OCI-M1 (cell line): ENCODE results near the gene NFKBIZ.

Experiments used
- DNase-seq: peaks from one replicate; lab custom pipeline; 2025; lab: John Stamatoyannopoulos, UW

Gene NFKBIZ

DNA sequence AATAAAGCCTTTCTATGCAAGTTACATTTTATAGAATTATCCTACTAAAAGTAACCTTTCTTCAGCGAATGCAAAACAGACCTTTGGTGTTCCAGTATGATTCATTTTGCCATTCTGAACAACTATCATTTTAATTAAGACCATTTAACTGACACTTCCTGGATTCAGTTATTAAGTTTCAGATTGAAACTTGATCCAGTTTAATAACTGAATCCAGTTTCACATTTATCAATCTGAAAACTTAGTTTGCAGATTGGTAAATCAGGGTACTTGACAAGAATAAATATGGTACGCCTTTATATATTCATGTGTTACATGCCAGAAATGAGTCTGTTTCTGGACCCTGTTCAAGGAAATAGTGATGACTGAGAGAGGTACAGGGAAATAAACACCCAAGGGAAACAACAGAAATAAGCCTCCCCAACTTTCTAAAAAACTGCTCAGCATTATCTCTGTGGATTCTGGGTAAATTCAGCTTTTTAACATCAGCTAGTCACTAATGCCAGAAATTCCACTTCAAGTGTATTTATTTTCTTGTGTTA is 23.3 kb upstream of the NFKBIZ start:
- DNase-seq, result no peak

GRCh38 chr3:101827211-101828174 is 21.8 kb upstream of the NFKBIZ start:
- peak; percentile 96 for DNase-seq

- DNase-seq, result no peak
These were observed 21.0 kb upstream of the NFKBIZ start for GRCh38 chr3:101828276-101828675.

GRCh38 chr3:101828691-101829436 is 20.4 kb upstream of the NFKBIZ start:
- DNase-seq, result no peak

- no peak for DNase-seq
These were observed 19.9 kb upstream of the NFKBIZ start for GRCh38 chr3:101829437-101829830.

DNA sequence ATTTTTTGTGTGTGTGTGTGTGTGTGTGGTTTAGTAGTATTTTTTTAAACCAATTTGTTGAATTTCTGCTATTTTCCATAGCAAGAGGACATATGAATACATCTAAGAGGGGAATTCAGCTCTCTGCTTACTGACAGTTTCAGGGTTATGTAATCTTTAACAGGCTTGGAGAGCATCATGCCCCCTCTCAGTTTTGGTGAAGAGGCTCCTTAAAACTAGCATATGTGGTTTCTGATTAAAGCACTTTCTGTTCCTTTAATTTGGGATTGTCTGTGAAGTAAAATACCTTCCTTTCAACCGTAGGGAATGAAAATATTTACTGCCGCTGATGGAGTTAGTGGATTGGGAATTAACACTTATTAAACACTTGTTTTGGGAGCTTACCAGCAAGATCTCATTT is 19.4 kb upstream of the NFKBIZ start:
- no peak for DNase-seq

DNA sequence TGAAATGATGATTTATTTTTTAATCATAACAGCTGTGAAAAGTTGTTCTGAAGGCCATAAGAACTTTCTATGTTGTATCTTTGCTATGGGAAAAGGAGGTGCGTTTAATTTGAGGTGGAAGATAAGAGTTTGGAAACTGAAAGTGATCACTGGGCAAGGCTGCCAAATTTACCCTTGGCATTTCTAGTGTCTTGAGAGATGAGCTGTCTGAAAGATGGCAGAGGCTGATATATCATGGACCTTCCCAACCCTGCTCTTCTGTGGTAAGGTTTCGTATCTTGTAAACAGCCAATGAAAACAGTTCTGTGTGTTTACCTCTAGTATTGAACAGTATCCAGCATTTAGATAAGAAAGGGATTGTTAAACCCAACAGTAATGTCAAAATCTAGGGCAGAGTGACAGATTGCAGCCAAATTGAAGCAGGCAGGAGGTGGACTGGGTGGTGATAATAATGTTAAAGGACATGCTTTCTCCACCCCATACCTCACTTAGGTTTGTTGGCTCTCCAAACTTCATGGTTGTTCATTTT is 15.8 kb upstream of the NFKBIZ start:
- peak; percentile 42 for DNase-seq

- no peak for DNase-seq
These were observed 13.6 kb upstream of the NFKBIZ start for GRCh38 chr3:101835676-101836075.

GRCh38 chr3:101836160-101836559 is 13.2 kb upstream of the NFKBIZ start:
- DNase-seq, result no peak

- peak; percentile 25 for DNase-seq
These were observed 12.4 kb upstream of the NFKBIZ start for GRCh38 chr3:101836652-101837598.

DNA sequence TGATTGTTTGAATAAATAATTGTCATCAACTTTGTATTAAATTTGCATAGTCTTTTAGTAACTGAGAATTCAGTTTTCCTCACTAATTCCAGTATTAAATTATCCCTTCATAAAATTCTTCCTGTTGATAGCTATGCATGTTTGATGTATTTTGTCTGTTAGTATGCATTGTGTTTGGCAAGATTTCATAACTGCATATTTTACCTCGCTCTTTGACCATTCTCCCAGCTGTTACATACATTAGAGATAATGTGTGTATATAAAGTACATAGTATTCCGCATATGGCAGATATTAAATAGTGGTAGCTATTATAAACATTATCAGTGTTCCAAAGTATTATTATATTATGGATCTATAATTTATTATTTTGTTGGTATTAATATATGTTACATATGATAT is 10.6 kb upstream of the NFKBIZ start:
- no peak for DNase-seq

GRCh38 chr3:101840066-101840465 is 9.2 kb upstream of the NFKBIZ start:
- no peak for DNase-seq

DNA sequence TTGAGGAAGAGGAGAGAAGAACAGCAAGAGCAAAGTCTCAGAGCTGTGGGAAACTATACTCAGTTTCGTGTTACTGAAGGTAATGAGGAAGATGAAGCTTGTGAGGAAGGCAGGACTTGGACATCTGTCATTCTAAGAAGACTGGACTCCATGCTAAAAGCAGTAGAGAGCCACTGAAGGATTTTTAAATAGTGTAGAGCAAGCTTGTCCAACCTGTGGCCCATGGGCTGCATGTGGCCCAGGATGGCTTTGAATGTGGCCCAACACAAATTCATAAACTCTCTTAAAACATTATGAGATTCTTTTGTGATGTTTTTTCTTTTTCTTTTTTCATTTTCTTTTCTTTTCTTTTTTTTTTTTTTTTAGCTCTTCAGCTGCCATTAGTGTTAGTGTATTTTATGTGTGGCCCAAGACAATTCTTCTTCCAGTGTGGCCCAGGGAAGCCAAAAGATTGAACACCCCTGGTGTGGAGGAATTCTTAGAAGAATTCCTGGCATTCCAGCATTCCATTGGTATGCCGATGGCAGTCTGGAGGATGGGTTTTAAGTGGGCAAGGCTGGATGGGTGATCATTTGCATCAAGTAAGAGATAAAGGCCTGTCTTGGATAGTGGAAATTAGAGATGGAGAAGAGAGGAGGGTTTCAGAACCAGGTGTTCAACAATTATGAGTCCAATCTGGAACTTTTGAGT is 6.9 kb upstream of the NFKBIZ start:
- DNase-seq, result no peak

- no peak for DNase-seq
These were observed 6.4 kb upstream of the NFKBIZ start for GRCh38 chr3:101842935-101843330.

DNA sequence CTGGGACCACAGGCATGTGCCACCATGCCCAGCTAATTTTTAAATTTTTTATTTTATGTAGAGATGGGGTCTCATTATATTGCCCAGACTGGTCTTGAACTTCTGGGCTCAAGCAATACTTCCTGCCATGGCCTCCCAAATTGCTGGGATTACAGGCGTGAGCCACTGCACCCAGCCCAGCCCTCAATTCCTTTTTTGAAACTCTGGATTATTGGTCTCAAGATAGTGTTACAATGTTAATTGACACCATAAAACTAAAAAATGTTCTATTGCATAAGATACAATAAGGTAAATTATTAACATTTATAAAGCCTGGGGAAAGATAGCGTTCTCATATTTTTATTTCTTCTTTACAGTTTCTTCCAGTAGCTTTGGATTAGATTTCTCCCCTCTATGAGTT is 3.9 kb upstream of the NFKBIZ start:
- DNase-seq, result no peak

DNA sequence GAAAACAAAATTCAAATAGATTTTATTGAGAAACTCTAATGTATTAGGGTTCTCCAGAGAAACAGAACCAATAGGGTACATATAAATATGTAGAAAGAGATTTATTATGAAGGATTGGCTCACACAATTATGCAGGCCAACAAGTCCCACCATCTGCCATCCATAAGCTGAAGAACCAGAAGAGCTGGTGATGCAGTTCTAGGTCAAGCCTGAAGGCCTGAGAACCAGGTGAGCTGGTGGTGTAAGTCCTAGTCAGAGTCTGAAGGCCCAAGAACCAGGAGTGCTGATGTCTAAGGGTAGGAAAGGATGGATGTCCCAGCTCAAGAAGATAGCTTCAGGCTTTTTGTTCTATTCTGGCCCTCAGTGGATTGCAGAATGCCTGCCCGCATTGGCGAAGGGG is 2.6 kb upstream of the NFKBIZ start:
- DNase-seq, result no peak

- no peak for DNase-seq
These were observed 2.0 kb upstream of the NFKBIZ start for GRCh38 chr3:101847328-101847727.

DNA sequence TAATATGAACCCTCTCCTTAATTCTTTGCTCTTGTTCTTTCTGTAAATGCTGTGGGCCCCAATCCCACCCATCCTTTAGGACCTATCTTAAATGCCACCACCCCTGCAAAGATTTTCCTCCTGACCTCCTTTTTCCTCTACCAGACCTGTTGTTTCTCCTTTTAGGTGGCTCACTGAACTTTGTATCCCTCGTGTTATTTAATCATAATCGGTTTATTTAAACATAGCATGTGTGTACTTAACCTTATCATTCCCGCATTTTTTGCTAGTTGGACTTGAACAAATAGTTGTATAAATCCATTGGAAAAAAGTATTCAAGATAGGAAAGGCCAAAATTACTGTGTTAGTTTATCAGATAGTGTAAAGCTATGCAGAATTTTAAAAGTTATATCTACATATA is 988 bp upstream of the NFKBIZ start:
- DNase-seq, result peak; percentile 47

GRCh38 chr3:101849714-101850245 is 466 bp downstream of the NFKBIZ start:
- peak; percentile 79 for DNase-seq

- peak; percentile 86 for DNase-seq
These were observed 1.1 kb downstream of the NFKBIZ start for GRCh38 chr3:101850246-101851051.
